Naive thymus-derived CD8-positive, alpha-beta T cell (primary cell): ENCODE results near the gene TRMT13. TPM values are rescaled to one million over a fixed set of nuclear protein-coding genes. Genes with fewer than 3 reads are reported as not detected.
"Not testable (repeated sequence)": the region's sequence is repeated elsewhere in the genome, so short reads cannot be mapped to it uniquely, and the experiment has no call there.

Experiments
- ATAC-seq, 2 donors: fragments of 150-1000 bp; cut with Tn5 transposase in 1 of 2; sonication (Bioruptor Pico), chemical (Tn5 transposase) in 1 of 2; 1 replicate in 1 of 2; 2 replicates in 1 of 2; pipeline ENCODE4 v1.10.0; 2021; ENCODE audit warnings: mild to moderate bottlenecking in 2 of 2, moderate library complexity in 2 of 2
- POLR2A ChIA-PET: fragments of 350-600 bp; sonication (Branson Sonifier 250); formaldehyde crosslinking; loops from one replicate; lab custom pipeline; 2021; ENCODE audit warnings: antibody characterized with exemption; lab: Charles Lee
- DNase-seq, 10 donors: peaks; one replicate each; pipeline versions ENCODE4 v3.0.0 to v3.0.0-alpha.2; 2020 to 2022
- H3K27ac Mint-ChIP-seq, 10 donors: one replicate each; pipeline ENCODE4 v1.8.0; 2020 to 2022; ENCODE audit warnings: mild to moderate bottlenecking in 10 of 10, mixed read lengths in 10 of 10, moderate library complexity in 4 of 10, inconsistent platforms in 1 of 10
- H3K27me3 Mint-ChIP-seq, 5 donors: one replicate each; pipeline ENCODE4 v1.8.0; 2021 to 2022; ENCODE audit warnings: mixed read lengths in 5 of 5
- H3K36me3 Mint-ChIP-seq, 3 donors: one replicate each; pipeline ENCODE4 v1.8.0; 2020 to 2022; ENCODE audit warnings: mixed read lengths in 3 of 3, mild to moderate bottlenecking in 2 of 3, inconsistent platforms in 1 of 3
- H3K4me1 Mint-ChIP-seq, 4 donors: one replicate each; pipeline ENCODE4 v1.8.0; 2021 to 2022; ENCODE audit warnings: mixed read lengths in 4 of 4
- H3K4me3 Mint-ChIP-seq, 10 donors: one replicate each; pipeline ENCODE4 v1.8.0; 2020 to 2022; ENCODE audit warnings: mild to moderate bottlenecking in 10 of 10, mixed read lengths in 10 of 10, moderate library complexity in 6 of 10, inconsistent platforms in 1 of 10
- H3K9me3 Mint-ChIP-seq, 9 donors: one replicate each; pipeline ENCODE4 v1.8.0; 2020 to 2022; ENCODE audit warnings: mixed read lengths in 9 of 9, mild to moderate bottlenecking in 3 of 9, inconsistent platforms in 1 of 9, moderate library complexity in 1 of 9
- polyA plus RNA-seq, 3 donors: library from polyadenylated mRNA; unstranded; fragments of 300-500 nt; fragmentation: Illumina TruSeq; gene quantifications; one replicate each; pipeline ENCODE4 v1.2.3, GENCODE V29; 2021
- total RNA-seq, 8 experiments: library from RNA in 2 of 8; stranded (reverse) in 2 of 8; gene quantifications; one replicate each; pipeline ENCODE4 v1.2.3 and lab custom pipeline; 2021 to 2026

The TRMT13 gene
- total and polyA plus RNA-seq, 5 experiments from 2014 or later = 8.7 to 55.5 (median 12.7) TPM

GRCh38 chr1:100168051-100168450 lies 35.1 kb downstream of the TRMT13 start:
- Mint-ChIP-seq H3K36me3 (peaks cover 0 to 8% (median 6%) of the 10 kb centered on the region in 3 donors), H3K4me1 (no peaks in the 10 kb centered on the region), H3K4me3 (no peak overlapping the region), H3K27ac (no peak overlapping the region), H3K9me3 (no peaks in the 10 kb centered on the region), H3K27me3 (peaks cover 0 to 4% (median 0%) of the 10 kb centered on the region in 5 donors)
- DNase-seq (no peak), ATAC-seq (no peak)
- POLR2A ChIA-PET = no interaction called here

DNA sequence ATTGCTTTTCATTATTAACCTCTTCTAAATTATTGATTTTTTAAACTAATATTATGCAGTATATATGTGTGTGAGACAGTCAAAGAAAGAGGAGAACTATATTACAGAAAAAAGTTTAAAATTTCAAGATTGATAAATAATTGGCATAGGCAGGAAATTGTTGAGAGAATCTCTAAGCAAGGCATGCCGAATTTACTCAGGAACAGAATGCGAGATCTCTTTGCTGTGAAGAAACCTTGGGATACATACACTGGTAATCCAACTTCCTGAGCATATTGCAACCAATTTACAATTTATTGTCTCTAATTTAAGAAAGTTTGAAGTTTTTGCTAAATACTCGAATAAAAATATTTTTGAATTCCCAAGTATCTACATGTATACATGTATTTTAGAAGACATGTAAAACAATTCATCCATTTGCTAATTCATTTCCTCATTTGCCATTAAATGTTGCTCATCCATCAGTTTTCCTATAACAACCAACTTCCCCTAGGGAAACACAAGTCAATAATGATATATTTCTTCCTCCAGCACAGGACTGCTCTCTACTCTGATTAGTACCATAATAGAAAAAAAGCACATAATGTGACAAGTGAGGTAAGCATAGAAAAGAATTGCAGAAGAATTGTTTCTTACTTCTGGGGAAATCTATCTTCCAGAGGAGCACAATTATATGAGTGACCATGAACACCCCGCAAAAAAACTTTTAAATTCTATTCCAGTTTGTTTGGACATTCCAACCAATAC lies 44.5 kb downstream of the TRMT13 start:
- no peak for ATAC-seq
- Mint-ChIP-seq H3K4me1 (no peaks in the 10 kb centered on the region), H3K36me3 (peaks cover 2 to 13% (median 8%) of the 10 kb centered on the region in 3 donors), H3K27ac (peak overlapping the region in 1 of 10 donors; percentile 4), H3K9me3 (peaks cover 0 to 10% (median 3%) of the 10 kb centered on the region in 9 donors), H3K4me3 (no peak overlapping the region), H3K27me3 (no peaks in the 10 kb centered on the region)
- POLR2A ChIA-PET = no interaction called here
- DNase-seq = no peak

DNA sequence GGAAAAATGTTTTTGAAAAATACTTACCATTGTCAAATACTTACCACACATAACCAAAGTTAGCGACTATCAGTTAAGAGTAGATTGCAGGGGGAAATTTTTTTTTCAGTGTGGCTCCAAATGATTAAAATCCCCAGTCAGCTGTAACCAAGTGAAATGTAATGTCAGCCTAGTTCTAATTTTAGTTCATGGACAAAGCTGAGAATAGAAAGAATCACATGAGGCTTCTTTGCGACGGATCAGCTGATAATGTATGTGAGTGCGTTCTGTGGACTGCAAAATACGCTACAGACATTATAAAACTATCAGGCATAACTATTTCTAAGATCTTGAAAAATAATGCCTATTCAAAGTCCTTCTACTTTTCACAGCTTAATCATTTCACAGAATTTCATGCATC lies 45.1 kb downstream of the TRMT13 start, which contains the start of gene LRRC39:
Gene LRRC39, minus strand, starts transcription at position 166 of the 400 bp plus-strand sequence. CDS start 9,740 bp downstream, outside the sequence.
- ATAC-seq (no peak), DNase-seq (no peak)
- Mint-ChIP-seq H3K27ac (peak within 1 kb of the TSS in 1 of 10 donors; percentile 4), H3K36me3 (peaks cover 2 to 17% (median 8%) of the 10 kb centered on the region in 3 donors), H3K9me3 (peaks cover 0 to 10% (median 4%) of the 10 kb centered on the region in 9 donors), H3K4me3 (no peak within 1 kb of the TSS), H3K4me1 (no peaks in the 10 kb centered on the region), H3K27me3 (no peaks in the 10 kb centered on the region)
- POLR2A ChIA-PET = no interaction called here

DNA sequence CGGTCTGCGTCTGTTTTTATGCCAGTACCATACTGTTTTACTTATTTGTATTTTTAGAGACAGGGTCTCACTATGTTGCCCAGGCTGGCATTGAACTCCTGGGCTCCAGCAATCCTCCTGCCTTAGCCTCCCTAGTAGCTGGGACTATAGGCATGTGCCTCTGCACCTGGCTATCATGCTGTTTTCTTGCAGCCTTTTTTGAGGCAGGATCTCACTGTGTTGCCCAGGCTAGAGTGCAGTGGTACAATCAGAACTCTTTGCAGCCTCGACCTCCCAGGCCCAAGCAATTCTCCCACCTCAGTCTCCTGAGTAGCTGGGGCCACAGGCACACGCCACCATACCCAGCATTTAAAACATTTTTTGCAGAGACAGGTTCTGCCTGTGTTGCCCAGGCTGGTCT lies 50.4 kb downstream of the TRMT13 start:
- POLR2A ChIA-PET = interaction anchor here (1.2 kb wide), 1 partner anchor 106 kb away, joined by 3 read pairs; no protein-coding TSS in a partner anchor
- peaks cover 2 to 10% (median 7%) of the 10 kb centered on the region in 9 donors for H3K9me3 Mint-ChIP-seq
- ATAC-seq (no peak), DNase-seq (no peak)
- peaks cover 0 to 13% (median 4%) of the 10 kb centered on the region in 3 donors for H3K36me3 Mint-ChIP-seq
- no peak overlapping the region for H3K27ac Mint-ChIP-seq
- no peaks in the 10 kb centered on the region for H3K27me3 Mint-ChIP-seq
- peaks cover 0 to 4% (median 0%) of the 10 kb centered on the region in 4 donors for H3K4me1 Mint-ChIP-seq
- H3K4me3 Mint-ChIP-seq = no peak overlapping the region

DNA sequence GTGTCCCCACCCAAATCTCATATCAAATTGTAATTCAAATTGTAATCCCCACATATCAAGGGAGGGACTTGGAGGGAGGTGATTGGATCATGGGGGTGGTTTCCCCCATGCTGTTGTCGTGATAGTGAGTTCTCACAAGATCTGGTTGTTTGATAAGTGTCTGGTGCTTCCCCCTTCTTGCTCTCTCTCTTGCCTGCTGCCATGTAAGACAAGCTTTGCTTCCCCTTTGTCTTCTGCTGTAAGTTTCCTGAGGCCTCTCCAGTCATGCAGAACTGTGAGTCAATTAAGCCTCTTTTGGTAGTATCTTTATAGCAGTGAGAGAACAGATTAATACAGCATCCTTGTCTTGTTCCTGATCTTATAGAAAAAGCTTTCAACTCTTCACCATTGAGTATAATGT lies 51.6 kb downstream of the TRMT13 start:
- POLR2A ChIA-PET = no interaction called here
- H3K9me3 Mint-ChIP-seq = peaks cover 2 to 10% (median 7%) of the 10 kb centered on the region in 9 donors
- H3K4me1 Mint-ChIP-seq = peaks cover 0 to 4% (median 0%) of the 10 kb centered on the region in 4 donors
- no peak overlapping the region for H3K4me3 Mint-ChIP-seq
- no peaks in the 10 kb centered on the region for H3K27me3 Mint-ChIP-seq
- DNase-seq (peak in 1 of 10 donors; percentile 1), ATAC-seq (no peak)
- H3K27ac Mint-ChIP-seq = no peak overlapping the region
- H3K36me3 Mint-ChIP-seq = peaks cover 0 to 13% (median 4%) of the 10 kb centered on the region in 3 donors

DNA sequence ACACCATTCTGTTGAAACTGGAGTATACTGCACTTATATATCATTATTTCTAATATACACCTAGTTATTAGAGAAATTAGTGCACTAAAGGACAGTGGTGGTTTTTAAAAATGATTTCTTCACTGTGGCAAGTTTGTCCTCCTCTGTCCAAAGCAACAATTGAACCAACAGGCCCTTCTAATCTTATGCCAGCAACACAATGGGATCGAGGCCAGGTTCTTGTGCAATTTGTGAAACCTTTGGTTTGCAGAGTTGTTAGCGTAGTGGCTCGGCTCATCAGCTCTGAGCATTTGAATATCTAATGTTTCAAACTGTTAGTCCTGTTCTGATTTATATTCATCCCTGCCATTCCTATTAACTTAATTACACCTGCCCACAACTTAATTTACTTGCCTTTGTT lies 54.9 kb downstream of the TRMT13 start:
- H3K4me1 Mint-ChIP-seq = peaks cover 0 to 4% (median under 1%) of the 10 kb centered on the region in 4 donors
- ATAC-seq (no peak), DNase-seq (no peak)
- no peak overlapping the region for H3K4me3 Mint-ChIP-seq
- H3K36me3 Mint-ChIP-seq = peaks cover 0 to 18% (median 13%) of the 10 kb centered on the region in 3 donors
- peaks cover 0 to 5% (median 0%) of the 10 kb centered on the region in 9 donors for H3K9me3 Mint-ChIP-seq
- POLR2A ChIA-PET = no interaction called here
- no peaks in the 10 kb centered on the region for H3K27me3 Mint-ChIP-seq
- no peak overlapping the region for H3K27ac Mint-ChIP-seq

DNA sequence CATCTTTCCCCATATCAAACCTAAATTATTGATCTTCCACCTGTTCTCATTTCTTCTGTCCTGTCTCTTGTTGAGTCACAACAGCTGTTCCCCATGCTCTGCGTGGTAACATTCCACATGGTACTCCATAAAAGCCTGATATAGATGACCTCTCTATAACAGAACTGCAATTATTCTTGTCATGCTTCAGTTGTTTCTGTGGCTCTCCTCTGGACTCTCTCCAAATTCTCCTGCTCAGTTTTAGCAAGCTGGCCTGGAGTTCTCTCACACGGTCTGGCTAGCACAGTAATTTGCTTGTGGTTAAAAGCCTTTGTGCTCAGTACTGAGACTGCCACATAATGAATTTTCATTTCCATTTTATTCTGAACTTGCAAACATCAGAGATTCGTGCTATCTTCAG lies 55.7 kb downstream of the TRMT13 start:
- DNase-seq = no peak
- POLR2A ChIA-PET = no interaction called here
- H3K36me3 Mint-ChIP-seq = peaks cover 0 to 19% (median 13%) of the 10 kb centered on the region in 3 donors
- H3K9me3 Mint-ChIP-seq = peaks cover 0 to 5% (median 0%) of the 10 kb centered on the region in 9 donors
- H3K27me3 Mint-ChIP-seq = no peaks in the 10 kb centered on the region
- no peak overlapping the region for H3K27ac Mint-ChIP-seq
- no peak for ATAC-seq
- H3K4me1 Mint-ChIP-seq = peaks cover 0 to 4% (median under 1%) of the 10 kb centered on the region in 4 donors
- no peak overlapping the region for H3K4me3 Mint-ChIP-seq

DNA sequence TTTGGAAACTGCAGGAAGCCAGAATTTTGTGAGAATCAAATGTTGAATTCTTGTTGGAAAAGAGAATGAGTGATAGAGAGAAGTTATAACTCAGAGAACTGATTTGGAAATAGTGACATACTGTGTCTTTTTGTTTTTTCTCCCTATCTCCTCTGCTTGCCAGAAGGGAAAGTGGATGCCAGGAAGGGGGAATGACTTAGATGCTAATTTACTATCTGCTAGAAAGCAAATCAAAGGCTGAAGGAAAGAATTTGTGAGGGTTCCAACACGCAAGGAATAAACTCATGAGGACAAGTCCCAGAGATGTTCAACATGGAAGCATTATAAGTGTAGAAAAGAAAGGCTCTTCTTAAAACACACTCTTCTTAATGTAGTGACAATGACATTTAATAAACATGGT lies 65.6 kb downstream of the TRMT13 start:
- Mint-ChIP-seq H3K4me3 (no peak overlapping the region), H3K27me3 (no peaks in the 10 kb centered on the region), H3K27ac (no peak overlapping the region), H3K4me1 (peaks cover 0 to 14% (median 4%) of the 10 kb centered on the region in 4 donors), H3K36me3 (peaks cover 22 to 87% (median 68%) of the 10 kb centered on the region in 3 donors), H3K9me3 (no peaks in the 10 kb centered on the region)
- ATAC-seq (no peak), DNase-seq (no peak)
- POLR2A ChIA-PET = no interaction called here

- H3K27me3 Mint-ChIP-seq, ATAC-seq, POLR2A ChIA-PET, DNase-seq, H3K4me3 Mint-ChIP-seq, H3K27ac Mint-ChIP-seq, H3K9me3 Mint-ChIP-seq: not testable (repeated sequence)
- H3K4me1 Mint-ChIP-seq = peaks cover 0 to 14% (median 6%) of the 10 kb centered on the region in 4 donors
- peaks cover 27 to 90% (median 79%) of the 10 kb centered on the region in 3 donors for H3K36me3 Mint-ChIP-seq
Measured at GRCh38 chr1:100200060-100200459, 67.1 kb downstream of the TRMT13 start.

Other genes starting within 250 kb of the TRMT13 start
- 10 to 100 TPM; 29.6 to 30.1 TPM for gene SLC35A3, start 163.2 kb upstream of the TRMT13 start, total RNA-seq
- gene SLC35A3, start 163.2 kb upstream of the TRMT13 start, polyA plus RNA-seq = 10 to 100 TPM; 13.3 to 15.3 (median 15.1) TPM
- 1 to 10 TPM; 6.6 to 6.7 TPM for gene SASS6, start 233 bp upstream of the TRMT13 start, total RNA-seq
- 1 to 10 TPM; 1.7 to 2.4 (median 1.8) TPM for gene SASS6, start 233 bp upstream of the TRMT13 start, polyA plus RNA-seq
- gene LRRC39, start 45.1 kb downstream of the TRMT13 start, total RNA-seq = 1 to 10 TPM; 2.7 to 2.9 TPM
- under 1 TPM in 2 of 3 donors, not detected in 1; 0.08 to 0.10 TPM for gene LRRC39, start 45.1 kb downstream of the TRMT13 start, polyA plus RNA-seq
- 10 to 100 TPM; 16.2 to 16.5 TPM for gene DBT, start 116.7 kb downstream of the TRMT13 start, total RNA-seq
- 1 to 10 TPM; 5.2 to 7.2 (median 6.3) TPM for gene DBT, start 116.7 kb downstream of the TRMT13 start, polyA plus RNA-seq
- 10 to 100 TPM; 36.6 to 42.2 TPM for gene RTCA, start 133.1 kb downstream of the TRMT13 start, total RNA-seq
- gene RTCA, start 133.1 kb downstream of the TRMT13 start, polyA plus RNA-seq = 10 to 100 TPM; 13.8 to 18.0 (median 15.2) TPM
- gene CDC14A, start 219.3 kb downstream of the TRMT13 start, total RNA-seq = 10 to 100 TPM; 61.9 to 63.4 TPM
- 10 to 100 TPM; 17.1 to 31.5 (median 24.9) TPM for gene CDC14A, start 219.3 kb downstream of the TRMT13 start, polyA plus RNA-seq